SJCRH30 (cell line): ENCODE results near the gene ISL2. TPM values are rescaled to one million over a fixed set of nuclear protein-coding genes. Genes with fewer than 3 reads are reported as not detected.

ENCODE experiments used
- DNase-seq, 2 experiments: peaks; one replicate each; pipeline ENCODE4 v3.0.0-alpha.2; 2015 to 2020
- H3K27ac ChIP-seq: fragments of 250-450 bp; sonication (Bioruptor Pico); 2 replicates; pipeline ENCODE4 v1.5.1; 2020; ENCODE audit warnings: mild to moderate bottlenecking, moderate library complexity
- H3K27me3 ChIP-seq: fragments of 250-450 bp; sonication (Bioruptor Pico); 2 replicates; pipeline ENCODE4 v1.5.1; 2020; ENCODE audit warnings: mild to moderate bottlenecking, moderate library complexity
- H3K36me3 ChIP-seq: fragments of 250-450 bp; sonication (Bioruptor Pico); 2 replicates; pipeline ENCODE4 v1.5.1; 2020; ENCODE audit warnings: mild to moderate bottlenecking, moderate library complexity
- H3K4me1 ChIP-seq: fragments of 250-450 bp; sonication (Bioruptor Pico); 2 replicates; pipeline ENCODE4 v1.5.1; 2020; ENCODE audit warnings: mild to moderate bottlenecking, moderate library complexity
- H3K4me3 ChIP-seq: fragments of 250-450 bp; sonication (Bioruptor Pico); 2 replicates; pipeline ENCODE4 v1.5.1; 2020; ENCODE audit warnings: mild to moderate bottlenecking, moderate library complexity
- H3K9me3 ChIP-seq: fragments of 250-450 bp; sonication (Bioruptor Pico); replicated peaks from 2 replicates; pipeline ENCODE4 v1.5.1; 2020; ENCODE audit warnings: mild to moderate bottlenecking, moderate library complexity
- total RNA-seq: library from RNA; depleted of rRNA; stranded (reverse); fragments of >200 nt; shearing (Covaris generic); gene quantifications from 2 replicates; pipeline ENCODE4 v1.2.3, GENCODE V29; 2014

ISL2 gene
- total RNA-seq, 1 experiment from 2014 or later: 4.3 TPM

DNA sequence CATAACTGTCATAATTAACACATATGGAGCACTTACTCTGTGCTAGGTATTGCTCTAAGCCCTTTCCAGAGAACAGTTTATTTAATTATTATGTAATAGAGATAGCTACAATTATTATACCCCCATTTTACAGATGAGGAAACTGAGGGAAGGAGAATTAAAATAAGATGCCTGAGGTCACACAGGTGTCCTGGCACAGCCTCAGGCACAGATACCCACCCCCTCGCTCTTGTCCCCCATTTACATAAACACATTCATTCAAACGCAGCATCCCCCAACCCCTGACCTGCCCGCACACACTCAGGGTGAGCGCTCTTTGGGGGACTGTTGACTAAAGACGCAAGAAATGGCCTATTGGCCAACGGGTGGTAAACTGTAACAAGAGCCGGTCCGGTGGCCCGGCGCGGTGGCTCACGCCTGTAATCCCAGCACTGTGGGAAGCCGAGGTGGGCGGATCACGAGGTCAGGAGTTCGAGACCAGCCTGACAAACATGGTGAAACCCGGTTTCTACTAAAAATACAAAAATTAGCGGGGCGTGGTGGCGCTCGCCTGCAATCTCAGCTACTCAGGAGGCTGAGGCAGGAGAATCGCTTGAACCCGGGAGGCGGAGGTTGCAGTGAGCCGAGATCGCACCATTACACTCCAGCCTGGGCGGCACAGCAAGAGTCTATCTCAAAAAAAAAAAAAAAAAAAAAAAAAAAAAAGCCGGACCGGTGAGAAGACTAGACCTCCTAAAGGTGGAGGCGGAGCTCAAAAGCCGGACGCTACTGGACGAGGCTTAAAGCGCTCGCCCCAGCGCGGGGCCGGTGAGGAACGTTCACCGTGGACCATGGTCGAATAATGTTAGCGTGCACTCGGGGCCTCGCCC, 1.9 kb upstream of the ISL2 start:
- DNase-seq: no peak
- Histone ChIP-seq H3K9me3 (no peaks in the 10 kb centered on the region), H3K4me3 (no peak overlapping the region), H3K27ac (no peak overlapping the region), H3K27me3 (no peaks in the 10 kb centered on the region), H3K36me3 (no peaks in the 10 kb centered on the region), H3K4me1 (0 out of 2 replicates have a peak, but pooled peaks cover 3% of the 10 kb centered on the region)

DNA sequence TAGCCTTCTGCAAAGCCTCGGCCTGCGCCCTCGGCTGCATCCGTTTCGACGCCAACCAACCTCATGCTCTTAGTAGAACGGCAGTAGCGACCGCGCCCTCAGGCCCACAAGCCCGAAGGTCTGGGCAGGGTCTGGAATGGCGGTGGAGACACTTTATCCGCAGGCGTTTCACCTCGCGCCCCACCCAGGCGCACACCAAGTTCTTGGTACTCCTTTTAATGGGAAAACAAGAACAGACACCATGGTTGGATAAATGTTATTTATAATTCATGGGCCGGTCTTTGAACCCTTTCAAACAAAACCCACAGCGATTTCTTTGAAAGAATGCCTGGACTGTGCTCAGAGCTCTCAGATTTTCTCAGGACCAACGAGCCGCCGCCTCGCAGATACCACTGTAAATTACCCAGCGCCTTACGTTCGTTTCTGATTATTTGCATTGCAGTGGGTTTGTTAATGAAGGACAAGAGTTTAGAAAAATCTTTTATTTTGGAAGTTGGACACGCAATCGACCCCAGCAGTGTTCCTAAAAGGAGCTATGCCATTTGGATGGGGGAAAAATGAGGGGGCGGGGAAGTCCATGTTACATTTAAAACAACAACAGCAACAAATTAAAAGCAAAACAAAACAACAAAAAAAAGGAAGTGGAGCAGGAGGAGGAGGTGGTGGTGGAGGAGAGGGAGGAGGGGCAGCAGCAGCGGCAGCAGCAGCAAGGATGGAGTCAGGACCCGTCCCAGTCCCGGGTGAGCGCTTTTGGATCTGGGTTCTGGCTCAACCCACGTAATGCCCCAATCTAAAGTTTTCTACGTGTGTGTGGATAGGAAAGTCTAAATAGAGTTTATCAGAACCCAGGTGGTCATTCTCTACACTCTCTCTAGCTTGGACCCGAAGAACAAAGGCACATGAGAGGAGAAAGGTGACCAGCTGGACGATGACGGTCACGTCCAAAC, 993 bp upstream of the ISL2 start:
- H3K9me3 ChIP-seq: no peaks in the 10 kb centered on the region
- no peaks in the 10 kb centered on the region for H3K27me3 ChIP-seq
- DNase-seq: peak in 1 of 2 experiments; percentile 20
- H3K27ac ChIP-seq: peak overlapping the region; percentile 74
- H3K4me1 ChIP-seq: 0 out of 2 replicates have a peak, but pooled peaks cover 3% of the 10 kb centered on the region
- H3K36me3 ChIP-seq: peaks cover 4% of the 10 kb centered on the region; the same call in 1 of the 2 replicates
- peak overlapping the region; percentile 74 for H3K4me3 ChIP-seq

DNA sequence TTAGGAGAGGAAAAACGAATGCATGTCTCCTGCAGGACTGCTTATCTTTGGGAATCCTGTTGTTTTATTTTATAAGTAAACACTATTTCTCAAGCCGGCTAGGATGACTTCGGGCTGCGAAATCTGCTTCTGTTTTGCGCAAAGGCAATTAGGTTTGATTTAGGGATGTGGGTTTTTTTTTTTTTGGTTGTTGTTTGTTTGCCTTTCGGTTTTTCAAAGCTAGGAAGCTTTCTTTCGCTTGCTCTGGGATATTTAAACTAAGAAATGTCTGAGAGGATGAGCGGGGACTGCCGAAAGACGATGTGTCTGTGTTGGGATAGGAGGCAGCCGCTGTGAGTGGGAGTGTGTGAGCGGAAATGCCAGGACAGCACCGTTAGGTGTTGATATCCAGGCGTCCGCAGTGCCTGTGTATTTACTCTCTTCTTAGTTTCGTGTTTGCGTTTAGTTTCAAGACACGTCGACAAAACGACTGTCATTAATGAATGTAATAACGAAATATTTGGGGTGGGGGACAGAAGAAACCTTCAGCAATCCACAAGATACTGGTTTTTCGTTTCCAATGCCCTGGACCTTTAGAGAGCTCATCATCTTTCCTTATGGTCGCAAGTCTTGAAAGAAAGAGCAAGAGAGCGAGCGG, 604 bp downstream of the ISL2 start:
- Histone ChIP-seq H3K4me1 (0 out of 2 replicates have a peak, but pooled peaks cover 3% of the 10 kb centered on the region), H3K27me3 (no peaks in the 10 kb centered on the region), H3K27ac (no peak overlapping the region), H3K4me3 (peak overlapping the region; percentile 74), H3K9me3 (peaks cover 3% of the 10 kb centered on the region; the same call in 1 of the 2 replicates), H3K36me3 (peaks cover 11% of the 10 kb centered on the region)
- peak; percentile 53 to 68 for DNase-seq

DNA sequence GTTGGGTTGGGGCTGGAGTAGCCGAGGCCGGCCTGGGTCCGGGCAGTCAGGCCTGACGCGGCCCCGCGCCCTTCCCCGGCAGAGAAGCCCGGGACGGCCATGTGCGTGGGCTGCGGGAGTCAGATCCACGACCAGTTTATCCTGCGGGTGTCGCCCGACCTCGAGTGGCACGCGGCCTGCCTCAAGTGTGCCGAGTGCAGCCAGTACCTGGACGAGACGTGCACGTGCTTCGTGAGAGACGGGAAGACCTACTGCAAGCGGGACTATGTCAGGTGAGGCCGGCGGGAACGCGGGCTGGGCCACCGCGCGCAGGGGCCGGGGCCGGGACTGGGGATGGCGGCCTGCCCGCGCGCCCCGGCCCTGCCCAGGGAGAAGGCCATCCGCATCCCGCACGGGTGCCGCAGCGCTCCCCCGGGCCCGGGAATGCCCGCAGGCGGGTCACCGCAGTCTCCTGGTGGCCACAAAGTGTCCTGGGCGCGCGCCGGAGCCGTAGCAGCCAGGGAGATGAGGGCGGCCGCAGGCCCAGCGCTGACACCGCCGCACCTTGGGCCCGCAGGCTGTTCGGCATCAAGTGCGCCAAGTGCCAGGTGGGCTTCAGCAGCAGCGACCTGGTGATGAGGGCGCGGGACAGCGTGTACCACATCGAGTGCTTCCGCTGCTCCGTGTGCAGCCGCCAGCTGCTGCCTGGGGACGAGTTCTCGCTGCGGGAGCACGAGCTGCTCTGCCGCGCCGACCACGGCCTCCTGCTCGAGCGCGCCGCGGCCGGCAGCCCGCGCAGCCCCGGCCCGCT, 1.3 kb downstream of the ISL2 start:
- Histone ChIP-seq H3K36me3 (peaks cover 12% of the 10 kb centered on the region), H3K27ac (no peak overlapping the region), H3K9me3 (peaks cover 3% of the 10 kb centered on the region; the same call in 1 of the 2 replicates), H3K4me1 (0 out of 2 replicates have a peak, but pooled peaks cover 3% of the 10 kb centered on the region), H3K27me3 (no peaks in the 10 kb centered on the region), H3K4me3 (peak overlapping the region; percentile 74)
- no peak for DNase-seq

DNA sequence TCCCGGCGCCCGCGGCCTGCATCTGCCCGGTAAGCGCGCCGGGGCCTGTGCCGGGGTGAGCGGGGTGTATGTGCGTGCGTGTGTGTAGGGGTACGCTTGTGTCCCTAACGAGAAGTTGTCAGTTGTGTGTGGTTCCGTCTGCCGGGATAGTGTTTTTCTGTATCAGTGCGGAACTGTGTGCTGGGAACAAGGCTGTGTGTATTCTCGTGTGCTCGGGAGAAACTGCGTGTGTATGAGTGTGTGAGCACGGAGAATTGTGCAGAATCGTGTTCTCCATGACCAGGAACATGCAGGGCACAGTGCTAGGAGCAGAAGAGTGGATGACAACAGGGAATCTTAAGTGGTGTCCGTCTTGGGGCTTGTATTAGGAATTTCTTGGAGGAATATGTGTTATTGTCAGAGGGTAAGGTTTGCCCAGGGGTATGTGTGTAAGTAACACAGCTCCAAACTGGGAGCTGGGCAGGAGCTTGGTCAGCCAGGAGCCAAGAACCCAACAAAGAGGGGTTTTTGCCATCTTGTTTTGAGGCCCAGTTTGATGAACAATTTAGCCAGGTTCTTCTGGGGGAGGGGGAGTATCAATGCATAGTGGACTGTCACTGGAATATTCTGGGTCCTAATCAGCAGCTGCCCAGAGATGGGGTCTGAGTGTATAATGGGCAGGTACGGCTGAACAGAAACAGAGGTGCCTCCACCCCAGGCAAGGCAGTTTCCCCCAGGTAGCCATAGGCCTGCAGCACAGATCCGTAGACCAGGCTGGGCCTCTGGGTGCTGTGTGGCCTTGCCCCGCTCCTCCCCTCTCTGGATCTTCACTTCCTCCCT, 2.1 kb downstream of the ISL2 start:
- Histone ChIP-seq H3K4me3 (peak overlapping the region; percentile 74), H3K4me1 (0 out of 2 replicates have a peak, but pooled peaks cover 3% of the 10 kb centered on the region), H3K9me3 (peaks cover 3% of the 10 kb centered on the region; the same call in 1 of the 2 replicates), H3K27ac (no peak overlapping the region), H3K27me3 (no peaks in the 10 kb centered on the region), H3K36me3 (peaks cover 12% of the 10 kb centered on the region)
- peak in 1 of 2 experiments; percentile 20 for DNase-seq

DNA sequence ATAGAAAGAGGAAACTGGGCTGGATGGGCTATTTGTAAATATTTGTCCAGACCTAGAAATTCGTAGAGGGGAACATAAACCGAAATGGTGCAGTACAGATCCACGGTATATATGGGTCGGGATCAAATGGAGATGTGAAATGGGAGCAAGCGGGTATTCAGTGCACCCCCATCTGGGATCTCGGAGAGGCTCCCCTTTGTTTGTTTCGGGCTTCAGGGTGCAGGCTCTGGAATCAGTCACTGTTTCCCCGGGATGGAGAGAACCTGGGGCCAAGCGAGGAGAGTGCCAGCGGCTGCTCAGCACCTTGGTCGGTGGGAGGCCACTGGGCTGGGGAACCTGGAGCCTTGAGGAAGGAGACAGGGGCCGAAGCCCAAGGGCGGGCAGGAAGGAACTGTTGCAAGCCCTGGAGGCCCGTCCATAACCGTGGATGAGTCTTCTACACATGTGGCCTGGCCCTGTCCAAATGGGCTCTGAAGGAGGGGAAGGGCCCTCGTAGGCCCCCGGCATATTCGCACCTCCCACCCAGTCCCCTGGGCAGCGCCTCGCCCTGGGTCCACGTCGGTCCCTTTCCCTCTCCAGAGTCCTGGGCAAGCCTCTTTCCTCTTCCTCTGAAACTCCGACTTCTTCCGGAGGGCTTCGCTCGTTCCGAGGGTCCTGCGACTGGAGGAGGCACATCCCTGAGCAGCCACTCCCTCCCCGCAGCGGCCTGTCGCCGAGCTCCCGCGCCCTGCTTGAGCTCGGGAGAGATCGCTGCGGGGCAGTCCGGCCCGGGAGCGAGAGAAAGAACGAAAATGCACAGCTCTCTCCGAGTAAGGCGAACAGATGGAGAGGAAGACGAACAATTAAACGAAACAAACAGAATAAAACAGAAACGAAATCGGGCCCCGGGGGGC, 3.0 kb downstream of the ISL2 start:
- H3K27me3 ChIP-seq: no peaks in the 10 kb centered on the region
- H3K4me1 ChIP-seq: 0 out of 2 replicates have a peak, but pooled peaks cover 3% of the 10 kb centered on the region
- H3K36me3 ChIP-seq: peaks cover 12% of the 10 kb centered on the region
- no peak overlapping the region for H3K27ac ChIP-seq
- peaks cover 3% of the 10 kb centered on the region; the same call in 1 of the 2 replicates for H3K9me3 ChIP-seq
- H3K4me3 ChIP-seq: no peak overlapping the region
- DNase-seq: no peak

DNA sequence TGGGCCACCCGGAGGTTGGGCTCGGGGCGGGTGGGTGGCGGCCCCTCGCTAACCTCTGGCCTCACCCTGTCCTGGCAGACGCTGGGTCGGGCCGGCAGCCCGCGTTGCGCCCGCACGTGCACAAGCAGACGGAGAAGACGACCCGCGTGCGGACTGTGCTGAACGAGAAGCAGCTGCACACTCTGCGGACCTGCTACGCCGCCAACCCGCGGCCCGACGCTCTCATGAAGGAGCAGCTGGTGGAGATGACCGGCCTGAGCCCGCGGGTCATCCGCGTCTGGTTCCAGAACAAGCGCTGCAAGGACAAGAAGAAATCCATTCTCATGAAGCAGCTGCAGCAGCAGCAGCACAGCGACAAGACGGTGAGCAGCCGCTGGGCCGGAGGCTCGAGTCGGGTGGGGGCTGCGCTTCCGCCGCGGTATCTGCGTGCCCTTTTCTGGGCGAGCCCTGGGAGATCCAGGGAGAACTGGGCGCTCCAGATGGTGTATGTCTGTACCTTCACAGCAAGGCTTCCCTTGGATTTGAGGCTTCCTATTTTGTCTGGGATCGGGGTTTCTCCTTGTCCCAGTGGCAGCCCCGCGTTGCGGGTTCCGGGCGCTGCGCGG, 3.7 kb downstream of the ISL2 start:
- peaks cover 3% of the 10 kb centered on the region; the same call in 1 of the 2 replicates for H3K9me3 ChIP-seq
- no peaks in the 10 kb centered on the region for H3K27me3 ChIP-seq
- no peak overlapping the region for H3K27ac ChIP-seq
- DNase-seq: no peak
- H3K4me3 ChIP-seq: no peak overlapping the region
- peaks cover 12% of the 10 kb centered on the region for H3K36me3 ChIP-seq
- 0 out of 2 replicates have a peak, but pooled peaks cover 2% of the 10 kb centered on the region for H3K4me1 ChIP-seq

DNA sequence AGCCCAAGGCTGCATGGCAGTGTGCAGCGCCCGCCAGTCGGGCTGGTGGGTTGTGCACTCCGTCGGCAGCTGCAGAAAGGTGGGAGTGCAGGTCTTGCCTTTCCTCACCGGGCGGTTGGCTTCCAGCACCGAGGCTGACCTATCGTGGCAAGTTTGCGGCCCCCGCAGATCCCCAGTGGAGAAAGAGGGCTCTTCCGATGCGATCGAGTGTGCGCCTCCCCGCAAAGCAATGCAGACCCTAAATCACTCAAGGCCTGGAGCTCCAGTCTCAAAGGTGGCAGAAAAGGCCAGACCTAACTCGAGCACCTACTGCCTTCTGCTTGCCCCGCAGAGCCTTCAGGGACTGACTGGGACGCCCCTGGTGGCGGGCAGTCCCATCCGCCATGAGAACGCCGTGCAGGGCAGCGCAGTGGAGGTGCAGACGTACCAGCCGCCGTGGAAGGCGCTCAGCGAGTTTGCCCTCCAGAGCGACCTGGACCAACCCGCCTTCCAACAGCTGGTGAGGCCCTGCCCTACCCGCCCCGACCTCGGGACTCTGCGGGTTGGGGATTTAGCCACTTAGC, 4.3 kb downstream of the ISL2 start:
- Histone ChIP-seq H3K36me3 (peaks cover 12% of the 10 kb centered on the region), H3K4me1 (no peaks in the 10 kb centered on the region), H3K4me3 (no peak overlapping the region), H3K27me3 (no peaks in the 10 kb centered on the region), H3K27ac (no peak overlapping the region), H3K9me3 (peaks cover 3% of the 10 kb centered on the region; the same call in 1 of the 2 replicates)
- no peak for DNase-seq

DNA sequence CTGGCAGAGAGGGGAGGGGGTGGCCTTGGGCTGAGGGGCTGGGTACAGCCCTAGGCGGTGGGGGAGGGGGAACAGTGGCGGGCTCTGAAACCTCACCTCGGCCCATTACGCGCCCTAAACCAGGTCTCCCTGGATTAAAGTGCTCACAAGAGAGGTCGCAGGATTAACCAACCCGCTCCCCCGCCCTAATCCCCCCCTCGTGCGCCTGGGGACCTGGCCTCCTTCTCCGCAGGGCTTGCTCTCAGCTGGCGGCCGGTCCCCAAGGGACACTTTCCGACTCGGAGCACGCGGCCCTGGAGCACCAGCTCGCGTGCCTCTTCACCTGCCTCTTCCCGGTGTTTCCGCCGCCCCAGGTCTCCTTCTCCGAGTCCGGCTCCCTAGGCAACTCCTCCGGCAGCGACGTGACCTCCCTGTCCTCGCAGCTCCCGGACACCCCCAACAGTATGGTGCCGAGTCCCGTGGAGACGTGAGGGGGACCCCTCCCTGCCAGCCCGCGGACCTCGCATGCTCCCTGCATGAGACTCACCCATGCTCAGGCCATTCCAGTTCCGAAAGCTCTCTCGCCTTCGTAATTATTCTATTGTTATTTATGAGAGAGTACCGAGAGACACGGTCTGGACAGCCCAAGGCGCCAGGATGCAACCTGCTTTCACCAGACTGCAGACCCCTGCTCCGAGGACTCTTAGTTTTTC, 4.9 kb downstream of the ISL2 start:
- H3K36me3 ChIP-seq: peaks cover 12% of the 10 kb centered on the region
- DNase-seq: no peak
- H3K27me3 ChIP-seq: no peaks in the 10 kb centered on the region
- H3K9me3 ChIP-seq: peaks cover 3% of the 10 kb centered on the region; the same call in 1 of the 2 replicates
- H3K4me1 ChIP-seq: no peaks in the 10 kb centered on the region
- no peak overlapping the region for H3K4me3 ChIP-seq
- no peak overlapping the region for H3K27ac ChIP-seq

DNA sequence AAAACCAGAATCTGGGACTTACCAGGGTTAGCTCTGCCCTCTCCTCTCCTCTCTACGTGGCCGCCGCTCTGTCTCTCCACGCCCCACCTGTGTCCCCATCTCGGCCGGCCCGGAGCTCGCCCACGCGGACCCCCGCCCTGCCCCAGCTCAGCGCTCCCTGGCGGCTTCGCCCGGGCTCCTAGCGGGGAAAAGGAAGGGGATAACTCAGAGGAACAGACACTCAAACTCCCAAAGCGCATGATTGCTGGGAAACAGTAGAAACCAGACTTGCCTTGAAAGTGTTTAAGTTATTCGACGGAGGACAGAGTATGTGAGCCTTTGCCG, 5.4 kb downstream of the ISL2 start:
- Histone ChIP-seq H3K27ac (no peak overlapping the region), H3K4me1 (no peaks in the 10 kb centered on the region), H3K4me3 (no peak overlapping the region), H3K9me3 (peaks cover 3% of the 10 kb centered on the region; the same call in 1 of the 2 replicates), H3K36me3 (peaks cover 12% of the 10 kb centered on the region), H3K27me3 (no peaks in the 10 kb centered on the region)
- no peak for DNase-seq
